Glutamatergic neuron (in vitro differentiated cells): ENCODE results near the gene TEX54. TPM values are rescaled to one million over a fixed set of nuclear protein-coding genes. Genes with fewer than 3 reads are reported as not detected.

ENCODE experiments used
- DNase-seq: peaks from one replicate; pipeline ENCODE4 v3.0.0; 2022
- H3K27ac Mint-ChIP-seq: one replicate; pipeline ENCODE4 v1.8.0; 2020; ENCODE audit warnings: mild to moderate bottlenecking, mixed read lengths, inconsistent platforms; ENCODE audit not compliant: unreplicated experiment
- H3K27me3 Mint-ChIP-seq: one replicate; pipeline ENCODE4 v1.8.0; 2020; ENCODE audit warnings: mild to moderate bottlenecking, moderate library complexity, mixed read lengths, inconsistent platforms; ENCODE audit not compliant: unreplicated experiment
- H3K36me3 Mint-ChIP-seq: one replicate; pipeline ENCODE4 v1.8.0; 2020; ENCODE audit warnings: mild to moderate bottlenecking, mixed read lengths, inconsistent platforms; ENCODE audit not compliant: unreplicated experiment
- H3K4me1 Mint-ChIP-seq: one replicate; pipeline ENCODE4 v1.8.0; 2020; ENCODE audit warnings: mild to moderate bottlenecking, low read depth, mixed read lengths, inconsistent platforms; ENCODE audit not compliant: unreplicated experiment
- H3K4me3 Mint-ChIP-seq: one replicate; pipeline ENCODE4 v1.8.0; 2020; ENCODE audit warnings: mild to moderate bottlenecking, mixed read lengths, inconsistent platforms; ENCODE audit not compliant: unreplicated experiment
- H3K9me3 Mint-ChIP-seq: one replicate; pipeline ENCODE4 v1.8.0; 2020; ENCODE audit warnings: mild to moderate bottlenecking, moderate library complexity, mixed read lengths, inconsistent platforms; ENCODE audit not compliant: unreplicated experiment
- CTCF ChIP-seq: fragments of 200-600 bp; sonication (generic); IDR thresholded peaks from one replicate; pipeline ENCODE4 v1.5.0; 2021; ENCODE audit not compliant: partially characterized antibody, unreplicated experiment
- total RNA-seq: library from RNA; stranded (reverse); fragmentation: NEBNext Ultra II Directional; extraction: Animal tissue kit (Norgen Biotek cat#: 25700); gene quantifications from one replicate; pipeline ENCODE4 v1.2.1, GENCODE V29; 2021; ENCODE audit not compliant: unreplicated experiment

The TEX54 gene
- total RNA-seq, 1 donor from 2014 or later = 1.0 TPM

DNA sequence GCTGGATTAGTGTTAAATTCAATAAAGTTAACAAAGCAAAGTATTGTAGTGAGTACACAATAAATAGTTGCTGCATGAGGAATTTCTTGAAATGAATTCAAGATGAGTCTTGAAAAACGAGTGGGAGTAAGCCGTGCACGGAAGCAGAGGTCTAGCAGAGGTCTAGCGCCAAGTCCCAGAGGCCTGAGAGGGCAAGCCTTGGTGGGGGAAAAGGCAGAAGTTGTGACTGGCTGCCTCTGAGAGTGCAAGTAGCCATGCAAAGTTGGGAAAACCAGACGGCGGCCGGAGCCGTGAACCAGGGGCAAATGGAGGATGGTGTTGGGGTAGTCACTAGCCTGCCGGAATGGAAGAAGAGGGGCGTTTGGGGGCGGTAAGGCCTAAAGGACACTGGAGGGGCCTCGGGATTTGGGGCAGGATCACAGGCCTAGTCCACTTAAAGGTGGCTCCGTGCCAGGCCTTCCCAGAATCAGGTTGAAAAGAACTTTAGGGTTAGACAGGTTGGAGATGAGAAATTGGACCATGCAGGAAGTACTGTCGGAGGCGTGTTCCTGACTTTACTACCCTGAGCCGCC, 47.7 kb upstream of the TEX54 start:
- H3K9me3 Mint-ChIP-seq = peaks cover 17% of the 10 kb centered on the region
- H3K27me3 Mint-ChIP-seq = peaks cover 17% of the 10 kb centered on the region
- DNase-seq = peak; percentile 25
- no peaks in the 10 kb centered on the region for H3K36me3 Mint-ChIP-seq
- peaks cover 38% of the 10 kb centered on the region for H3K4me1 Mint-ChIP-seq
- H3K27ac Mint-ChIP-seq = peak overlapping the region; percentile 100
- H3K4me3 Mint-ChIP-seq = peak overlapping the region; percentile 100
- TF ChIP-seq CTCF = no peak

GRCh38 chr11:62879235-62879978, 46.8 kb upstream of the TEX54 start:
- Mint-ChIP-seq H3K4me3 (peak overlapping the region; percentile 100), H3K27me3 (peaks cover 17% of the 10 kb centered on the region), H3K36me3 (no peaks in the 10 kb centered on the region), H3K9me3 (peaks cover 17% of the 10 kb centered on the region), H3K27ac (peak overlapping the region; percentile 59), H3K4me1 (peaks cover 38% of the 10 kb centered on the region)
- no peak for DNase-seq
- no peak for TF ChIP-seq CTCF

DNA sequence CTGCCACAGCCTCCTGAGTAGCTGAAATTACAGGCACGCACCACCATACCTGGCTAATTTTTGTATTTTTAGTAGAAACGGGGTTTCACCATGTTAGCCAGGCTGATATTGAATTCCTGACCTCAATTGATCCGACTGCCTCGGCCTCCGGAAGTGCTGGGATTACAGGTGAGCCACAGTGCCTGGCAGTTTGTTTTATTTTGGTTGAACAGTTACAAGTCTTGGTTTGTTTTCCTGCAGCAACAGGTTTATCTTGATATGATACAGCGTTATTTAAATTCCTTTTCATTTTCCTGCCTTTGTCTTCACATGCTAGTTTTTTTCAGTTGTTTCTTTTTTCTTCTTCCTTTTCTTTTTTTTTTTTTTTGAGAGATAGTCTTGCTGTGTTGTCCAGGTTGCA, 44.1 kb upstream of the TEX54 start:
- peaks cover 12% of the 10 kb centered on the region for H3K9me3 Mint-ChIP-seq
- H3K27ac Mint-ChIP-seq = peak overlapping the region; percentile 8

DNA sequence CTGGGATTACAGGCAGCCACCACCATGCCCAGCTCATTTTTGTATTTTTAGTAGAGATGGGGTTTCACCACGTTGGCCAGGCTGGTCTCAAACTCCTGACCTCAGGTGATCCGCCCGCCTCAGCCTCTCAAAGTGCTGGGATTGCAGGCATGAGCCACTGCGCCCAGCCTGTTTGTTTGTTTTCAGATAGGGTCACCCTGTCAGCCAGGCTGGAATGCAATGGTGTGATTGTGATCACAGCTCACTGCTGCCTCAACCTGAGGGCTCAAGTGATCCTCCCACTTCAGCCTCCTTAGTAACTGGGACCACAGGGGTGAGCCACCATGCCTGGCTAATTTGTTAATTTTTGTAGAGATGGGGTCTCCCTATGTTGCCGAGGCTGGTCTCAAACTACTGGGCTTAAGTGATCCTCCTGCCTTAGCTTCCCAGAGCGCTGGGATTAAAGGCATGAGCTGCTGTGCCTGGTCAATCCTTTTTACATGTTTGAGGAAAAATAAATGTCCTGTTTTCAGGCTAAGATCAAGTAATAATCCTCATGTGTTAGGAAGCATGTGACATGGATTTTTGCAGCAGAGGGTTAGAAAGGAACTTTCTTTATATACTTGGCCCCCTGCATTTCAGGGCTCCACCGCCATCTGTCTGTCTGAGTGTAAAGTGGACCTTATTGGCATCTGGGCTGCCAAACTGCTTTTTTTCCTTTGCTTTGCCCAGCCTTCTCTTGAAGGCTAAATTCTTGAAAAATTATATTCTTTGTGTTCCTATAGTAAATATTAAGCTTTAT, 43.2 kb upstream of the TEX54 start:
- H3K27me3 Mint-ChIP-seq = peaks cover 11% of the 10 kb centered on the region
- H3K4me3 Mint-ChIP-seq = no peak overlapping the region
- no peak for TF ChIP-seq CTCF
- peaks cover 7% of the 10 kb centered on the region for H3K9me3 Mint-ChIP-seq
- peak overlapping the region; percentile 55 for H3K27ac Mint-ChIP-seq
- H3K4me1 Mint-ChIP-seq = peaks cover 25% of the 10 kb centered on the region
- no peaks in the 10 kb centered on the region for H3K36me3 Mint-ChIP-seq
- no peak for DNase-seq

More for the DNA sequence above, 44.1 kb upstream of the TEX54 start:
- no peak for TF ChIP-seq CTCF
- Mint-ChIP-seq H3K36me3 (no peaks in the 10 kb centered on the region), H3K4me1 (peaks cover 25% of the 10 kb centered on the region), H3K4me3 (no peak overlapping the region), H3K27me3 (peaks cover 14% of the 10 kb centered on the region)
- no peak for DNase-seq

DNA sequence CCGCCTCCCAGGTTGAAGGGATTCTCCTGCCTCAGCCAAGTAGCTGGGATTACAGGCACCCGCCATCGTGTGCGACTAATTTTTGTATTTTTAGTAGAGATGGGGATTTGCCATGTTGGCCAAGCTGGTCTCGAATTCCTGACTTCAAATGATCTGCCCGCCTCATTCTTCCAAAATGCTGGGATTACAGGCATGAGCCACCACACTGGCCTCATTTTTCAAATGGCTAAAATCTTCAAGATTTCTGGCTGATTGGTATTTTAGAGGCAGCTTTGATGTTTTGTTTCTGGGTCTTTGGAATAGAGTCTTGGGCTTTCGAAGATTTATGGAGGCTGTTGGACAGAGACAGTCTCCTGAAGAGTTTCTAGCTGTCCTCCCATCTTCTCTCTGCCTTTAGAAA, 42.2 kb upstream of the TEX54 start:
- TF ChIP-seq CTCF = no peak
- no peaks in the 10 kb centered on the region for H3K9me3 Mint-ChIP-seq
- no peak overlapping the region for H3K4me3 Mint-ChIP-seq
- no peak for DNase-seq
- no peaks in the 10 kb centered on the region for H3K36me3 Mint-ChIP-seq
- H3K4me1 Mint-ChIP-seq = peaks cover 18% of the 10 kb centered on the region
- H3K27me3 Mint-ChIP-seq = peaks cover 4% of the 10 kb centered on the region
- H3K27ac Mint-ChIP-seq = no peak overlapping the region
